RKO (cell line): Measurements from ENCODE around the gene GFOD1.
"Not testable (repeated sequence)": the region's sequence is repeated elsewhere in the genome, so short reads cannot be mapped to it uniquely, and the experiment has no call there.

ENCODE experiments used
- DNase-seq: peaks from one replicate; pipeline ENCODE4 v3.0.0-alpha.2; 2016; ENCODE audit warnings: low spot score

The GFOD1 gene

GRCh38 chr6:13354331-13355042 is 132.9 kb downstream of the GFOD1 start:
- DNase-seq, result no peak

GRCh38 chr6:13352165-13352564 is 135.2 kb downstream of the GFOD1 start:
- DNase-seq, result no peak

- no peak for DNase-seq
Observed at GRCh38 chr6:13351271-13351670, 136.1 kb downstream of the GFOD1 start.

GRCh38 chr6:13349811-13350506 is 137.4 kb downstream of the GFOD1 start:
- DNase-seq, result no peak

GRCh38 chr6:13348334-13349113 is 138.9 kb downstream of the GFOD1 start:
- no peak for DNase-seq

- DNase-seq, result no peak
Observed at GRCh38 chr6:13346245-13346644, 141.2 kb downstream of the GFOD1 start.

- no peak for DNase-seq
Observed at GRCh38 chr6:13342414-13343019, 144.9 kb downstream of the GFOD1 start.

- no peak for DNase-seq
Observed at GRCh38 chr6:13339863-13340630, 147.4 kb downstream of the GFOD1 start.

GRCh38 chr6:13338038-13338437 is 149.4 kb downstream of the GFOD1 start:
- no peak for DNase-seq

- DNase-seq, result peak; percentile 72
Observed at GRCh38 chr6:13336553-13336952, 150.8 kb downstream of the GFOD1 start.

- no peak for DNase-seq
Observed at GRCh38 chr6:13334953-13335352, 152.4 kb downstream of the GFOD1 start.

- DNase-seq, result no peak
Observed at GRCh38 chr6:13332349-13332706, 155.1 kb downstream of the GFOD1 start.

GRCh38 chr6:13331516-13332348 is 155.7 kb downstream of the GFOD1 start:
- peak; percentile 48 for DNase-seq

- no peak for DNase-seq
Observed at GRCh38 chr6:13328875-13329183, 158.6 kb downstream of the GFOD1 start.

GRCh38 chr6:13328076-13328874 is 159.1 kb downstream of the GFOD1 start, which contains the start of gene TBC1D7:
TBC1D7 (minus strand) TSS chr6:13328537; CDS start chr6:13326898, 1,639 bp downstream.
- DNase-seq, result peak; percentile 93

- DNase-seq, result peak; percentile 57
Observed at GRCh38 chr6:13327691-13328075, 159.7 kb downstream of the GFOD1 start.

- DNase-seq, result not testable (repeated sequence)
Observed at GRCh38 chr6:13326031-13326586, 161.3 kb downstream of the GFOD1 start.

GRCh38 chr6:13319891-13320564 is 167.4 kb downstream of the GFOD1 start:
- DNase-seq, result no peak

GRCh38 chr6:13318821-13319220 is 168.6 kb downstream of the GFOD1 start:
- no peak for DNase-seq
